Stimulated activated CD4-positive, alpha-beta T cell treated with anti-CD3 and anti-CD28 coated beads, Interleukin-4, amount 100 ng/mL, for 4 hours (primary cell): ENCODE data around the gene FOLR3.
A peak's percentile ranks its signal among the peaks of the same experiment; 100 is the strongest.
"Not testable (repeated sequence)": the region's sequence is repeated elsewhere in the genome, so short reads cannot be mapped to it uniquely, and the experiment has no call there.

Experiments used
- DNase-seq, 2 experiments: peaks; one replicate each; pipeline ENCODE4 v3.0.0-alpha.2; 2020

FOLR3 gene

DNA sequence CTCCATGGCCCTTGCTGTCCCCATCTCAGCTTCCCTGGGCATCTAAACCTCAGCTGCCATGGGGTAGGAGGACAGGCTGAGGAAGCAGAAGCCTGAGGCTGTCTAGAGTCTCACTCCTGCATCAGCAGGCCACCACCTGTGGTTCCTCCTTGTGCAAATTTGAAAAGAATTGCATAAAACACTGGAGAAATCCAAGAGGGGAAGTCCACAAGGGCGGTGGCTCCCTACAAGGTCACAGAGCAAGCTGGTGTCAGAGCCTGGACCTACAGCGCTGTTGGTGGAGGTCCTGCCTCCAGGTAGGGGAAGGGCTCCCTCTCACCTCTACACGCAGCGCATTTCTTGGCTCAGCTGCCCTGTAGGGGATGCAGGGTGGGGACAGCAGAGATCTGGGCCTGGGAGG, at the start of gene FOLR3:
TSS of gene FOLR3 (plus strand) at position 253 of the 400 bp plus-strand sequence. CDS start 228 bp downstream, outside the sequence.
- not testable (repeated sequence) for DNase-seq

DNA sequence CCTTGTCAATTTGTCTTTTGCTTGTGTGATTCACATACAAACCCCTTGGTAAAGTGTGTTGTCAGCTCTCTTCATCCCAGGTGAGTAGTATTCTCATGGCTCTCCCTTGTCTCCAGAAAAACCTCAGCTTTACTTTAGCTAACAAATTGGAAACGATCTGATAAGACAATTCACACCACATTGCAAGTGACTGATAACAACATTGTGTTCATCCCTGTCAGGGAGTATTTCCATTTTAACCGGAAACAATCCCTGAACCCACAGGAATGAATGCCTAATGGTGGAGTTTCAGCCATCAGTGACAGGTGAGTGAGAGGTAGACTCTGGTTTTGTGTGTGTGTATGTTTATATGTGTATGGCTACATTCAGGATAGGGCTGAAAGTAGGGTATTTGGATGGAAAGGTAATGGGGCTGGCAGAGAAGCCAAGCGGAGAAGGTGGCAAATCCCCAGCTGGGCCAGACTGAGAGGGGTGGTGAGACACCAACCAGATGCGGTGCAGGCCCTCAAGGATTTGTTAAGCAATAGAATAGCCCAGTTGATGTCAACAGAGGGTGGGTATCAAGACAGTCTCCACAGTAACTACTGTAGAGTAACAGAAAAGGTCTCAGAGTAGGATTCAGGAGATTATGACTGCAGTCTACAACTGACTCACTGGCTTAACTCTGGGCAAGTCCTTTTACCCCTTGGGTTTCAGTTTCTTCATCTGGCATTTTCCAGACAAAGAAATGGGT, 47.3 kb upstream of the FOLR3 start:
- DNase-seq, result no peak

DNA sequence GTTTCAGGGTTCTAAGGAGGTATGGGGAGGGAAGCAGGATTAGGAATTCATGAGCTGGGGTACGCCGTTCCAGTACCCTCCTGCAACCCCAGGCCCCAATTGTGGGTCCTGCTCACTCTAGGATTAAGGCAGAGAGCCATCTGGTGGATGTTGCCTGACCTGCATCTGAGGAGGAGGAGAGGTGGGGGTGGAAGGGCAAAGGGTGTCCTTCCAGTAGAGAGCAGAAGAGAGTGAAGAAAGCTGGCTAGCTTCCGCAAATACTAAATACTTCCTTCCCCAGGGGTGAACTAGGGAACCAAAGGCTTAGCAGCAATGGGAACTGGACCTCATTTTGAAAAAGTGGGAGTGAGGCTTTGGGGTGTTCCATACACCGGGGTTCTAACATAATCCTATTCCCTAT, 44.2 kb upstream of the FOLR3 start:
- peak; percentile 56 to 64 for DNase-seq

DNA sequence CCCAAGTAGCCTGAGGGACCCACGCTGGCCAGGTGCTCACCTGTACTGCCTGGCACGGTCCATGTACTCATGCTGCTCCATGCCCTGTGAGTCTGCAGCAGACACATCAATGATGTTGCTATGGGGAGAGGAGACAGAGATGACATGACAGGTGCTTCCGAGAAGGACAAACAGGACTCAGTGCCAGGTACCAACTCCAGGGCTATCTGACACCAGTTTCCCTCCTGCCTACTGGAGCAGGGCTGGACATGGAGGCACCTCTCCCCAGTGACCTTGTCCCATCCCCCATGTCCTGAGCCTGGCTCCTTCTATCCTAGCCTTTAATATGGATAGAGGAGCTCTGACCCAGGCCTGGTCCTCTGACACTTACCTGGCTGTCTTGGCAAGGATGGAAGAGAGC, 36.8 kb upstream of the FOLR3 start:
- DNase-seq, result no peak

DNA sequence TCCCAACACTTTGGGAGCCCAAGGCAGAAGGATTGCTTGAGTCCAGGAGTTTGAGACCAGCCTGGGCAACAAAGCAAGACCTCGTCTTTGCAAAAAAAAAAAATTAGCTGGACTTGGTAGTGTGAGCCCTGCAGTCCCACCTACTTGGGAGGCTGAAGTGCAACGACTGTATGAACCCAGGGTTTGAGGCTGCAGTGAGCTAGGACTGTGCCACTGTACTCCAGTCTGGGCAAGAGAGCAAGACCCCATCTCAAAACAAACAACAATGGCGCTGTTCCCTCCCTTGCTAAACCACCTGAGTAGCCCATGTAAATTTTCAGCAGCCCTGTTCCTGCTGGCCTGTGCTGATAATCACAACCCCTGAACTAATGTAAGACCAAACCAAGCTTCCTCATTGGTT, 35.5 kb upstream of the FOLR3 start:
- no peak for DNase-seq

- DNase-seq, result no peak
Measured at GRCh38 chr11:72100462-72100861, 35.1 kb upstream of the FOLR3 start.

- no peak for DNase-seq
Measured at GRCh38 chr11:72102162-72102561, 33.4 kb upstream of the FOLR3 start.

DNA sequence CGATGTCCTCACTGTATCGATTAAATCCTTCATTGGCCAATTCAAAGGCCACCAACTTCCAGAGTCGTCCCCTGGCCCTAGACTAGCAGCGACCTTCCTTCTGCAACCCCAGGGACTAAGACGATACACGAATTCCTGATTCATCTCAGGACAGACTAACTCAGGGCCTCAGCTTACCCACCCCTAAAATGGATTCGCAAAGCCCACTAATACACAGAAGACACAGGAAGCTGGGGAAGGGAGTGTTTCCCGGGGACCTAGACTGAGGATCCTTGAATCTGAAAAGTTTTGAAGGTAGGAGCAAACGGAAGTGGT, 32.9 kb upstream of the FOLR3 start:
- DNase-seq, result no peak

DNA sequence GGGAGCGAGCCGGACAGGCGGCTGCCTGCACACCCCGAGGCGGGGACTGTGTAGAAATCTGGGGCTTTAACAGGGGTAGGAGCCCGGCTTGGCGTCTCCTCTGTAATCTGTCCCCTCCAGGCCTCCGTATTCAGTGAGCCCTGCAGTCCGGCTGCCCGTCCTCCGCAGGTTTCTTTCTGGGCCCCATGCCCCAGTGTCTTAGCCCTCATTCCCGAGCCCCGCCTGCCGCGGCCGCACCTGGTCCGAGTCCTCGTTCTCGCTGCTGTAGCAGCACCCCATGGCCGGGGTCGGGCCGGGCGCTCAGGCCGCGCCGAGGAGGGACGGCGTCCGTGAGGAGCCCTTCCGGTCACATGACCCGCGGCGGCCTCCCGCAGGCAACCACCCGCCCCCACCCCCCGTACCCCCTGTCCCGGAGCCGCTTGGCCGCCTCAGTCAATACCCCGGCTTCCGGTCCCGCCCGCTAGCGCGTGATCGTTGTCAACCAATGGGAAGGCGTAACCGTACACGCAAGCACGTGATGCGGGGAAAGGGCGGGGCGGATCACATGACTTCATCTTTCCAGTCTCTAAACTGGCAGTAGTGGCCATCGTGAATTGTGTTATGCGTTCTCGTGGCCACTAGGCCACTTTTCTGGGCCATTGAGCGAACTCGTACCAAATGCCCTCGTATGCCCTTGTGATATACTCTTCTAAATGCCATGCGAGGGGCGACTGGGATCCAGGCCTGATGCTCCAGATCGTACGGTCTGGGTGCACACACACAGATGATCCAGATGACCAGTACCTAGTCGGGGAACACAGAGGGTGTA, 32.4 kb upstream of the FOLR3 start, which contains the start of gene LAMTOR1:
TSS of gene LAMTOR1 (minus strand) at position 352 of the 808 bp plus-strand sequence. CDS start at position 279, 73 bp downstream.
- DNase-seq, result peak; percentile 97

DNA sequence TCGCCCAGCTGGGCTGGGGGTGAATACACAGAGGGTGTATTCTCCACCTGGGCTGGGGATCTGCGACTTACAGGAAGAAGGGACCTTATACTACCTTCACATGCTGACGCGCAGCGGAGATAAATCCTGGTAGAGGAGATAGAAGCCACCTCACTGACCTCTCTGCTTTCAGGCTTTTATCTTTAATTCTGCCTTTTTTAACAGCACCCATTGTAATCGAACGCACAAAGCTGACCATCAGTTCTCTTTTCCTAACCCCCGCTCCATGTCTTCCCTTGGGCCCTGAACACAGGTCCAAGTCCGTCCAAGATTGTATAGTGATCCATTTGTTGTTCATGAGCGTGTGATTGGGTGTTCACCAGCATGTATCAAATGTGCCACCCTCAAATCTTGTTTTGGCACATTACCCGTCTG, 31.8 kb upstream of the FOLR3 start:
- no peak for DNase-seq

DNA sequence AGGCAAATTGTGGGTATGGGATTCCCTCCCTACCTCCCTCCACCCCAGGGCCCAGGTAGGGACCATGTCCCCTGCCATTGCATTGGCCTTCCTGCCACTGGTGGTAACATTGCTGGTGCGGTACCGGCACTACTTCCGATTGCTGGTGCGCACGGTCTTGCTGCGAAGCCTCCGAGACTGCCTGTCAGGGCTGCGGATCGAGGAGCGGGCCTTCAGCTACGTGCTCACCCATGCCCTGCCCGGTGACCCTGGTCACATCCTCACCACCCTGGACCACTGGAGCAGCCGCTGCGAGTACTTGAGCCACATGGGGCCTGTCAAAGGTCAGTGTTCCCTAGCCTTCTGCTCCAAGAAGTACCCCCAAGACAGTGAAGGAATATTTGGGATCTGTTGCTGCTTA, 29.6 kb upstream of the FOLR3 start, which contains the start of gene TOMT:
TSS of gene TOMT (plus strand) at position 37 of the 400 bp plus-strand sequence. CDS start at position 65, 28 bp downstream.
- no peak for DNase-seq

- DNase-seq, result no peak
Measured at GRCh38 chr11:72111300-72112142, 24.0 kb upstream of the FOLR3 start.

- DNase-seq, result peak; percentile 93 to 100
Measured at GRCh38 chr11:72112143-72112977, 23.2 kb upstream of the FOLR3 start, which contains the start of gene ANAPC15. Gene ANAPC15, minus strand, starts transcription at chr11:72112695. Its CDS starts 1,419 bp downstream, at chr11:72111276.

DNA sequence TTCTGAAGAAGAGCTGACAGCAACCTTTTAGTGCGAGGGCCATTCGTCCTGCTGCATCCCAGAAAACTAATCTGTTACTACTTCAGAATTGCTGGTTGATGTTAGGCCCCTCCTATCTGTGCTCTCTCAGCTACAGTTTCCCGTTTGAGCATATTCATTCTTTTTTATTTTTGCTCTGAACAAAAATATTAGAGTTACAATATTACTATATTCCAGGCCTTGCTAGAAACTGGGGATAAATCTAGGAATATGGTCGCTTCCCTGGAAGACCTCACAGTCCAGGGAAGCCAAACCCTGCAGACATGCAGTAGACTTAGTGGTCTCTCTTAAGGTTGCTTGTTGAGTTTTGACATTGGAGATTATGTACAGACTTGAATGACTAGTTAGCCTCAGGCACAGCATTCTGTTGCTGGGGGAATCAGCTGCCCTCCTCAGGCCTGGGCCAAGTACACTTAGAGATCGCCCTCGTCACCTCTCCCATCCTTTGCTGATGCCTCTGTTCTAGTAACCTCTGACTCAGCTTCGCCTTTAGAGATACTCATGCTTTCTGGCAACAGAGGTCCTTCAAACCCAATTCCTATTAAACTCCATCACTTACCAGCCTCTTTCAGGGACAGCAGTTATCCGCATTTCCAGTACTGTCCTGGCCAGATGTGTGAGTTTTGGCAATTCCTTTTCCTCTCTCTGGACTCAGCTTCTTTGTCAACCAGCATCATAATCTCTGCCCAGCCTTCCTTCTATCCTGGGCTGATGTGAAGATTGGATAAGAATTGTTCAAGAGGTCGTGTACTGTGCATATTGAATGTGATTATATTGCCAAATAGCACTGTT, 22.3 kb upstream of the FOLR3 start:
- DNase-seq, result no peak

DNA sequence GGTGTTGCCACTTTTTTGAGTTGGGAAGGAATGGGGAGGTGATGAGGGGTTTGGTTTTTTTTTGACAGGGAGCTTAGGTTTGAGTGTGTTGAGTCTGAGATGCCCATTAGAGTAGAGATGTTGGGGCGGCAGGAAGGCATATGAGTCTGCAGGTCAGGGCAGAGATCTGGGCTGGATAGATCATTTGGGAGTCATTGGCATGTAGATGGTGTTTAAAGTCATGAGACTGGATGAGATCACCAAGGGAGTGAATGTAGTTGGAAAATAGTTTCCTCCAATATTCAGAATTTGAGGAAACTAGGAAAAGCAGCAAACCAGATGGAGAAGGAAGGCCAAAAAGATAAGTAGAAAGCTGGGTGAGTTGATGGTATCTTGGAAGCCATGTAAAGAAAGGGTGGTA, 21.0 kb upstream of the FOLR3 start:
- no peak for DNase-seq

GRCh38 chr11:72116019-72116755, 19.3 kb upstream of the FOLR3 start:
- DNase-seq, result no peak

GRCh38 chr11:72119198-72119597, 16.3 kb upstream of the FOLR3 start:
- no peak for DNase-seq

DNA sequence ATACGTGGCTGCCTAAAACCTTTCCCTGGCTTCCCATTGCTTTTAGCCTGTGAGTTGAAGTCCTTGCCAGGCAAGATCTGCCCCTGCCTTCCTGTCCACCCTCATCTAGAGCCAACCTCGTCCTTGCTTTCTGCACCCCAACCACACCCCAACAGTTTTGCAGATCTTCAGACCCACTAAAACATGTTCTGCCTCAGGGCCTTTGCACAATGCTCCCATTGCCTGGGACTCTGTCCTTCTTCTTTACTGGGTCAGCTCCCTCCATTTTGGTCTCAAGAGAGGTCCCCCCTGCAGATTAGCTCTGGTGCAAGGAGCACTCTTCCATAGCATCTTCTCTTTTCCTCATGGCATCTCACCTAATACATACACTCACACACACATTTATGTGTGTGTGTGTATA, 14.6 kb upstream of the FOLR3 start:
- no peak for DNase-seq

- no peak for DNase-seq
Measured at GRCh38 chr11:72122607-72123006, 12.9 kb upstream of the FOLR3 start.

- DNase-seq, result no peak
Measured at GRCh38 chr11:72123117-72123653, 12.3 kb upstream of the FOLR3 start.
